Thyroid gland (tissue), 4 donors: Measurements from ENCODE around the gene LIF.

ENCODE experiments used
- CTCF ChIP-seq, 6 experiments: fragments of 200-600 bp in 3 of 6; fragments of 450-650 bp in 3 of 6; sonication (generic) in 3 of 6; IDR thresholded peaks; one replicate each; pipeline ENCODE4 v1.5.1; 2016 to 2019; ENCODE audit warnings: antibody characterized with exemption in 6 of 6, mild to moderate bottlenecking in 2 of 6, inconsistent platforms in 1 of 6, moderate library complexity in 1 of 6
- POLR2A ChIP-seq, 2 donors: fragments of 450-650 bp; IDR thresholded peaks; one replicate each; pipeline ENCODE4 v1.6.1; 2017; ENCODE audit warnings: antibody characterized with exemption in 2 of 2, mild to moderate bottlenecking in 2 of 2, moderate library complexity in 1 of 2

GRCh38 chr22:30197389-30197788 lies 49.2 kb downstream of the LIF start:
- TF ChIP-seq CTCF (IDR thresholded peaks at IDR 0.05) (no peak), POLR2A (IDR thresholded peaks at IDR 0.05) (no peak)
